ENCODE measurements around the gene KRTAP5-6. TPM values are rescaled to one million over a fixed set of nuclear protein-coding genes. Genes with fewer than 3 reads are reported as not detected.

The KRTAP5-6 gene
- total RNA-seq, 1 donor from 2014 or later: not detected

GRCh38 chr11:1730059-1730629, 33.1 kb downstream of the KRTAP5-6 start:
- TF ChIP-seq, protein P1, sequence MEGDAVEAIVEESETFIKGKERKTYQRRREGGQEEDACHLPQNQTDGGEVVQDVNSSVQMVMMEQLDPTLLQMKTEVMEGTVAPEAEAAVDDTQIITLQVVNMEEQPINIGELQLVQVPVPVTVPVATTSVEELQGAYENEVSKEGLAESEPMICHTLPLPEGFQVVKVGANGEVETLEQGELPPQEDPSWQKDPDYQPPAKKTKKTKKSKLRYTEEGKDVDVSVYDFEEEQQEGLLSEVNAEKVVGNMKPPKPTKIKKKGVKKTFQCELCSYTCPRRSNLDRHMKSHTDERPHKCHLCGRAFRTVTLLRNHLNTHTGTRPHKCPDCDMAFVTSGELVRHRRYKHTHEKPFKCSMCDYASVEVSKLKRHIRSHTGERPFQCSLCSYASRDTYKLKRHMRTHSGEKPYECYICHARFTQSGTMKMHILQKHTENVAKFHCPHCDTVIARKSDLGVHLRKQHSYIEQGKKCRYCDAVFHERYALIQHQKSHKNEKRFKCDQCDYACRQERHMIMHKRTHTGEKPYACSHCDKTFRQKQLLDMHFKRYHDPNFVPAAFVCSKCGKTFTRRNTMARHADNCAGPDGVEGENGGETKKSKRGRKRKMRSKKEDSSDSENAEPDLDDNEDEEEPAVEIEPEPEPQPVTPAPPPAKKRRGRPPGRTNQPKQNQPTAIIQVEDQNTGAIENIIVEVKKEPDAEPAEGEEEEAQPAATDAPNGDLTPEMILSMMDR (IDR thresholded peaks at IDR 0.05; ENCODE audit: insufficient read depth, low read length, severe bottlenecking): no peak
- no peak for FAIRE-seq
- Histone ChIP-seq H3K4me3 (ENCODE audit: low read depth, low read length) (no peak overlapping the region), H3K27me3 (ENCODE audit: control insufficient read depth, insufficient read depth, low read length) (peaks cover 12% of the 10 kb centered on the region), H3K36me3 (ENCODE audit: control insufficient read depth, insufficient read depth, low read length) (no peaks in the 10 kb centered on the region)
- no peak for DNase-seq (ENCODE audit: low read depth)

DNA sequence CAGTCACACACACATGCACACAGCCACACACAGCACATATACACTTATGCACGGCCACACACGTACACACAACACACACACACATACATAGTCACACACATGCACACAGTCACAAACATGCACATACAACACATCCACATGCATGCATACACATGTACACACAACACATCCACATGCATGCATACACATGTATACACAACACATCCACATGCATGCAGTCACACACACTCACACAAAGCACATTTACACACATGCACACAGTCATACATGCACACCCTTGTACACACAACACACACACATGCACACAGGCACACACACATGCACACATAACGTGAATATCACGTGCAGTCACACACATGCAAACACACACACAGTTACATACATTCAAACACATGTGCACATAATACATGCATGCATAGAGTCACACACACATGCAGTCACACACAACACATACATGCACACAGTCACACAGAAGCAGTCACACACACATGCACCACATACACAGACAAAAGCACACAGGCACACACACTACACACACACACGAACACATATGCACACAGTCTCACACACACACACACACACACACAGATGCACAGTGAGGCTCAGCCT, 34.6 kb downstream of the KRTAP5-6 start:
- no peaks in the 10 kb centered on the region for H3K36me3 ChIP-seq (ENCODE audit: control insufficient read depth, insufficient read depth, low read length)
- TF ChIP-seq, protein P1 (IDR thresholded peaks at IDR 0.05; ENCODE audit: insufficient read depth, low read length, severe bottlenecking): no peak
- no peak overlapping the region for H3K4me3 ChIP-seq (ENCODE audit: low read depth, low read length)
- FAIRE-seq (no peak), DNase-seq (ENCODE audit: low read depth) (no peak)
- peaks cover 12% of the 10 kb centered on the region for H3K27me3 ChIP-seq (ENCODE audit: control insufficient read depth, insufficient read depth, low read length)

DNA sequence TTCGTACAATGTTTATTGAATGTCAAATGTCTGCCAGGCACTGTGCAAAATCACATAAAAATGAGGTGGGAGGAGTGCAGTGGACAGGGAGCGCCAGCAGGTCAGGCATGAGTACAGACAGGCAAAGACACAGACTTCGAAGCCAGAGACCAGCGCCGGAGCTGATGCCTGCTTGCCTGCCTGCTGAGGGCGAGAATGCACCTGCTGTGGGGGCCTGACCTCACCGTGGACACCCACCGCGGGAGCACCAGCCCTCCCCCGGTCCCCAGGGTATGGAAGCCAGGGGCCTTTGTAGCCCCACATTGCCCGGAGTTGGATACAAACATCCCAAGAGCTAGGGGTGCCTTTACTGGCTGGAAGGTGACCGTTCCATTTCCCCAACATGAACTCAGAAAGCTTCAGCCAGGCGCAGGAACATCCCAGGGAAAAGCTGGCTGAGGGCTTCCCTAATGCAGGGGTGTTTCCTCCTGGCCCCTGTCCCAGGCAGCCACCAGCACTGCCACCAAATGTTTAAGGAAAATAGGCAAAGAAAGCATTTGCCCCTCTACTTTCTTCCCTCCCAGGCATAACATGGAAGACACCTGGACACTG, 35.5 kb downstream of the KRTAP5-6 start:
- TF ChIP-seq, protein P1 (IDR thresholded peaks at IDR 0.05; ENCODE audit: insufficient read depth, low read length, severe bottlenecking): no peak
- H3K4me3 ChIP-seq (ENCODE audit: low read depth, low read length): no peak overlapping the region
- DNase-seq (ENCODE audit: low read depth) (no peak), FAIRE-seq (peak; percentile 36)
- no peaks in the 10 kb centered on the region for H3K36me3 ChIP-seq (ENCODE audit: control insufficient read depth, insufficient read depth, low read length)
- H3K27me3 ChIP-seq (ENCODE audit: control insufficient read depth, insufficient read depth, low read length): peaks cover 12% of the 10 kb centered on the region

DNA sequence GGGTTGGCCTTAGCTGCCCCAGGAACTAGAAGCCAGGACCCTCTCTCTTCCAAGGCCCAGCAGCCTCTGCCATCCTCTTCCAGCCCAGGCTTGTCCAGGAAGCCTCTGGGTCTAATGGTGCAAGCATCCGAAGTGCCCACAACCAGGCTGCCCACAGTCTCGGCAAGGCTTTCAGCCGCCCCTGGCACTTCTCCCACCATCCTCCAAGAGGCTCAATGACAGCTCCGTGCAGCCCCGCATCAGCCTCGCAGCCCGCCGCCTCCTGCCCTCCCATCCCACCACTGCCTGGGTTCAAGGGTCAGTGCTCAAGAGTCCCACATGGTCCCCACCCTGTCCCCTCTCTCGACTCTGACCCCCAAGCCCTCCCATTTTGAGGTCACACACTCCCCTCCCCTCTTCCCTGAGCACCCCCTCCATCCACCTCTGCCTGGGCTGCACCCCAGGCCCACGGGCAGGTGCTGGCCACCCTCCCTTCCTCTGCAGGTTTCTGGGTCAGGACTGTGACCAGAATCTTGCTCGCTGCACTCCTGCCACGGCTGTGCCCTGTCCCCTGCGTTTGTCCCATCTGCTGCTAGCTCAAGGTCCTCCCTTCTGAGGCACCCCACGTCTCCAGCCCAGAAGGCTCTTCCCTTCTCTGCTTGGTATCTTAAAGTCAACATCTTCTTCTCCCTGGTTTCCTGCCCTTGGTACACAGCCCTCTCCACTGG, 36.2 kb downstream of the KRTAP5-6 start:
- TF ChIP-seq, protein P1 (IDR thresholded peaks at IDR 0.05; ENCODE audit: insufficient read depth, low read length, severe bottlenecking): no peak
- no peak for FAIRE-seq
- Histone ChIP-seq H3K4me3 (ENCODE audit: low read depth, low read length) (no peak overlapping the region), H3K27me3 (ENCODE audit: control insufficient read depth, insufficient read depth, low read length) (peaks cover 12% of the 10 kb centered on the region), H3K36me3 (ENCODE audit: control insufficient read depth, insufficient read depth, low read length) (no peaks in the 10 kb centered on the region)
- DNase-seq (ENCODE audit: low read depth): no peak

- no peaks in the 10 kb centered on the region for H3K36me3 ChIP-seq (ENCODE audit: control insufficient read depth, insufficient read depth, low read length)
- peaks cover 12% of the 10 kb centered on the region for H3K27me3 ChIP-seq (ENCODE audit: control insufficient read depth, insufficient read depth, low read length)
- TF ChIP-seq, protein P1 (IDR thresholded peaks at IDR 0.05; ENCODE audit: insufficient read depth, low read length, severe bottlenecking): no peak
- DNase-seq (ENCODE audit: low read depth) (no peak), FAIRE-seq (no peak)
- no peak overlapping the region for H3K4me3 ChIP-seq (ENCODE audit: low read depth, low read length)
Observed at GRCh38 chr11:1733716-1734640, 37.0 kb downstream of the KRTAP5-6 start.

All from bronchial epithelial cell (primary cell).